ENCODE data around the gene KLK4.

GRCh38 chr19:50889638-50890037 lies 21.6 kb downstream of the KLK4 start:
- TF ChIP-seq CTCF (IDR thresholded peaks at IDR 0.05) (no peak), POLR2A (IDR thresholded peaks at IDR 0.05) (no peak)

All from adrenal gland (tissue), 5 donors.